Measurements from ENCODE around the gene MFAP4. TPM values are rescaled to one million over a fixed set of nuclear protein-coding genes. Genes with fewer than 3 reads are reported as not detected.

The MFAP4 gene
- total and polyA plus RNA-seq, 9 donors: 46.5 to 380 (median 179) TPM

GRCh38 chr17:19364699-19365498 is 22.1 kb downstream of the MFAP4 start:
- peak in 3 of 5 donors; percentile 19 to 36 (median 31) for DNase-seq
- Histone ChIP-seq H3K4me3 (no peak overlapping the region), H3K27ac (no peak overlapping the region), H3K36me3 (no peaks in the 10 kb centered on the region), H3K27me3 (no peaks in the 10 kb centered on the region), H3K4me1 (ENCODE audit: insufficient read depth) (peaks cover 2% of the 10 kb centered on the region), H3K9me3 (no peaks in the 10 kb centered on the region)
- WGBS, 3 donors: 59 to 68% (median 64%) methylated on average over 14 of the region's 14 CpGs
- intact Hi-C loops (cut with DNase I): loop anchor here (1.0 to 10.0 kb wide), 5 partner anchors 82 to 402 kb away; no protein-coding TSS in a partner anchor
- TF ChIP-seq CTCF (IDR thresholded peaks at IDR 0.05) (no peak), EP300 (IDR thresholded peaks at IDR 0.05) (no peak), POLR2A (IDR thresholded peaks at IDR 0.05) (no peak)

GRCh38 chr17:19363460-19364035 is 23.4 kb downstream of the MFAP4 start:
- 53 to 65% (median 63%) methylated on average over 6 of the region's 6 CpGs for WGBS, 3 donors
- Histone ChIP-seq H3K27me3 (no peaks in the 10 kb centered on the region), H3K27ac (no peak overlapping the region), H3K4me3 (no peak overlapping the region), H3K4me1 (ENCODE audit: insufficient read depth) (peaks cover 2% of the 10 kb centered on the region), H3K36me3 (no peaks in the 10 kb centered on the region), H3K9me3 (no peaks in the 10 kb centered on the region)
- DNase-seq: peak in 3 of 5 donors; percentile 17 to 33 (median 19)
- TF ChIP-seq CTCF (IDR thresholded peaks at IDR 0.05): no peak
- no peak for TF ChIP-seq EP300 (IDR thresholded peaks at IDR 0.05)
- no peak for TF ChIP-seq POLR2A (IDR thresholded peaks at IDR 0.05)
- intact Hi-C loops (cut with DNase I): loop anchor here (1.0 to 10.0 kb wide), 6 partner anchors 83 to 404 kb away; no protein-coding TSS in a partner anchor

- no peak for TF ChIP-seq EP300 (IDR thresholded peaks at IDR 0.05)
- no peak for TF ChIP-seq CTCF (IDR thresholded peaks at IDR 0.05)
- TF ChIP-seq POLR2A (IDR thresholded peaks at IDR 0.05): no peak
- 11 to 24% (median 12%) methylated on average over 14 of the region's 14 CpGs for WGBS, 3 donors
- Histone ChIP-seq H3K4me1 (ENCODE audit: insufficient read depth) (peaks cover 2% of the 10 kb centered on the region), H3K36me3 (no peaks in the 10 kb centered on the region), H3K4me3 (peak overlapping the region; percentile 84), H3K27me3 (no peaks in the 10 kb centered on the region), H3K27ac (peak overlapping the region; percentile 57 to 90), H3K9me3 (no peaks in the 10 kb centered on the region)
- DNase-seq: no peak
- intact Hi-C loops (cut with DNase I): loop anchor here (2.0 to 10.0 kb wide), 5 partner anchors 84 to 404 kb away; no protein-coding TSS in a partner anchor
Observed at GRCh38 chr17:19363114-19363438, 23.9 kb downstream of the MFAP4 start.

GRCh38 chr17:19362277-19363113 is 24.5 kb downstream of the MFAP4 start, which contains the start of gene B9D1:
B9D1 (minus strand) TSS chr17:19362723; CDS start chr17:19362569, 154 bp downstream.
- Histone ChIP-seq H3K36me3 (no peaks in the 10 kb centered on the region), H3K27ac (peak within 1 kb of the TSS; percentile 57 to 90), H3K4me1 (ENCODE audit: insufficient read depth) (peaks cover 2% of the 10 kb centered on the region), H3K9me3 (no peaks in the 10 kb centered on the region), H3K27me3 (no peaks in the 10 kb centered on the region), H3K4me3 (peak within 1 kb of the TSS; percentile 84)
- 0% methylated on average over 59 to 83 of the region's 83 CpGs for WGBS, 3 donors
- DNase-seq: peak; percentile 96 to 98 (median 98)
- intact Hi-C loops (cut with DNase I): loop anchor here (2.0 to 10.0 kb wide), 5 partner anchors 84 to 405 kb away; no protein-coding TSS in a partner anchor
- TF ChIP-seq EP300 (IDR thresholded peaks at IDR 0.05) (no peak), POLR2A (IDR thresholded peaks at IDR 0.05) (peak; percentile 29), CTCF (IDR thresholded peaks at IDR 0.05) (peak; percentile 100)
